GM23338 (cell line): ENCODE measurements around the gene PDGFRB.

ENCODE experiments used
- CREB1 ChIP-seq: fragments of 250-450 bp; sonication (Bioruptor Pico); IDR thresholded peaks from 2 replicates; pipeline ENCODE4 v1.5.0; 2020; ENCODE audit warnings: low read depth, mild to moderate bottlenecking, moderate library complexity
- CTCF ChIP-seq, 2 experiments: fragments of 200-600 bp in 1 of 2; sonication (generic) in 1 of 2; conservative IDR thresholded peaks; 2 replicates each; pipeline versions ENCODE4 v1.5.1 to v1.6.1; 2016 to 2017; ENCODE audit warnings: antibody characterized with exemption in 2 of 2, low read depth in 2 of 2, mild to moderate bottlenecking in 2 of 2, moderate library complexity in 1 of 2
- ETS1 ChIP-seq: IDR thresholded peaks from 2 replicates; pipeline ENCODE4 v1.6.1; 2016; ENCODE audit warnings: antibody characterized with exemption
- EZH2 ChIP-seq: fragments of 200-600 bp; sonication (generic); IDR thresholded peaks from one replicate; pipeline ENCODE4 v1.8.0; 2017; ENCODE audit warnings: antibody characterized with exemption, mild to moderate bottlenecking, low read depth; ENCODE audit not compliant: unreplicated experiment
- EZH2phosphoT487 ChIP-seq: fragments of 200-600 bp; sonication (generic); IDR thresholded peaks from one replicate; pipeline ENCODE4 v1.8.1; 2018; ENCODE audit warnings: antibody characterized with exemption; ENCODE audit not compliant: unreplicated experiment
- JUNB ChIP-seq: IDR thresholded peaks from one replicate; pipeline ENCODE4 v1.6.1; 2016; ENCODE audit warnings: antibody characterized with exemption; ENCODE audit not compliant: unreplicated experiment
- POLR2AphosphoS5 ChIP-seq: IDR thresholded peaks from 2 replicates; pipeline ENCODE4 v1.6.1; 2016; ENCODE audit warnings: antibody characterized with exemption, low read depth
- REST ChIP-seq: IDR thresholded peaks from one replicate; pipeline ENCODE4 v1.6.1; 2018; ENCODE audit warnings: antibody characterized with exemption; ENCODE audit not compliant: unreplicated experiment
- ZNF114 ChIP-seq: fragments of 250-450 bp; sonication (Bioruptor Pico); IDR thresholded peaks from 2 replicates; pipeline ENCODE4 v1.5.0; 2020; ENCODE audit warnings: mild to moderate bottlenecking, moderate library complexity
- ZNF462 ChIP-seq: fragments of 250-450 bp; sonication (Bioruptor Pico); IDR thresholded peaks from 2 replicates; pipeline ENCODE4 v1.5.0; 2020; ENCODE audit warnings: mild to moderate bottlenecking, moderate library complexity

GRCh38 chr5:150085950-150086715, 69.5 kb downstream of the PDGFRB start, which contains the start of gene CSF1R:
- TF ChIP-seq EZH2phosphoT487: no peak
- TF ChIP-seq EZH2: no peak
- no peak for TF ChIP-seq POLR2AphosphoS5
- no peak for TF ChIP-seq CTCF (conservative IDR thresholded peaks at IDR 0.05; ENCODE audit: low read depth in 2 of 2)
- TF ChIP-seq JUNB: no peak
- no peak for TF ChIP-seq REST
- TF ChIP-seq CREB1 (CRISPR knock-in tag): no peak
- no peak for TF ChIP-seq ETS1
- TF ChIP-seq ZNF114 (CRISPR knock-in tag): no peak
- no peak for TF ChIP-seq ZNF462 (CRISPR knock-in tag)
